Activated naive CD4-positive, alpha-beta T cell treated with anti-CD3 and anti-CD28 coated beads, Interleukin-2, amount 50 U/mL, for 24 hours (primary cell): ENCODE data around the gene SPINDOC.
"Not testable (repeated sequence)": the region's sequence is repeated elsewhere in the genome, so short reads cannot be mapped to it uniquely, and the experiment has no call there.

ENCODE experiments used
- H3K27ac Mint-ChIP-seq: one replicate; pipeline ENCODE4 v1.8.0; 2021; ENCODE audit warnings: mild to moderate bottlenecking, mixed read lengths
- H3K27me3 Mint-ChIP-seq: one replicate; pipeline ENCODE4 v1.8.0; 2021; ENCODE audit warnings: mixed read lengths
- H3K36me3 Mint-ChIP-seq: one replicate; pipeline ENCODE4 v1.8.0; 2021; ENCODE audit warnings: mixed read lengths
- H3K4me1 Mint-ChIP-seq: one replicate; pipeline ENCODE4 v1.8.0; 2021; ENCODE audit warnings: mixed read lengths
- H3K4me3 Mint-ChIP-seq: one replicate; pipeline ENCODE4 v1.8.0; 2021; ENCODE audit warnings: mild to moderate bottlenecking, mixed read lengths
- H3K9me3 Mint-ChIP-seq: one replicate; pipeline ENCODE4 v1.8.0; 2021; ENCODE audit warnings: mixed read lengths

SPINDOC gene

GRCh38 chr11:63813035-63813562 is at the start of gene SPINDOC:
Gene SPINDOC, plus strand, starts transcription at chr11:63813456. Its CDS starts 231 bp downstream, at chr11:63813687.
- Mint-ChIP-seq H3K27ac (peak within 1 kb of the TSS; percentile 68), H3K4me1 (peaks cover 21% of the 10 kb centered on the region), H3K27me3 (no peaks in the 10 kb centered on the region), H3K4me3 (peak within 1 kb of the TSS; percentile 79), H3K9me3 (no peaks in the 10 kb centered on the region), H3K36me3 (peaks cover 2% of the 10 kb centered on the region)

- Mint-ChIP-seq H3K27me3 (no peaks in the 10 kb centered on the region), H3K36me3 (no peaks in the 10 kb centered on the region), H3K4me1 (peaks cover 8% of the 10 kb centered on the region), H3K4me3 (no peak overlapping the region), H3K27ac (no peak overlapping the region), H3K9me3 (no peaks in the 10 kb centered on the region)
These were observed 49.5 kb upstream of the SPINDOC start for GRCh38 chr11:63763496-63764339.

- Mint-ChIP-seq H3K4me1 (peaks cover 8% of the 10 kb centered on the region), H3K27me3 (no peaks in the 10 kb centered on the region), H3K36me3 (no peaks in the 10 kb centered on the region), H3K9me3 (no peaks in the 10 kb centered on the region), H3K27ac (no peak overlapping the region), H3K4me3 (no peak overlapping the region)
These were observed 48.9 kb upstream of the SPINDOC start for GRCh38 chr11:63764340-63764678.

- no peak overlapping the region for H3K27ac Mint-ChIP-seq
- H3K27me3 Mint-ChIP-seq: no peaks in the 10 kb centered on the region
- no peaks in the 10 kb centered on the region for H3K9me3 Mint-ChIP-seq
- H3K4me1 Mint-ChIP-seq: peaks cover 8% of the 10 kb centered on the region
- H3K36me3 Mint-ChIP-seq: no peaks in the 10 kb centered on the region
- no peak overlapping the region for H3K4me3 Mint-ChIP-seq
These were observed 48.3 kb upstream of the SPINDOC start for GRCh38 chr11:63764679-63765647.

- Mint-ChIP-seq H3K27ac (no peak overlapping the region), H3K36me3 (no peaks in the 10 kb centered on the region), H3K9me3 (no peaks in the 10 kb centered on the region), H3K4me1 (peaks cover 8% of the 10 kb centered on the region), H3K4me3 (no peak overlapping the region), H3K27me3 (no peaks in the 10 kb centered on the region)
These were observed 47.5 kb upstream of the SPINDOC start for GRCh38 chr11:63765688-63766241.

- Mint-ChIP-seq H3K4me3 (peak overlapping the region; percentile 96), H3K9me3 (no peaks in the 10 kb centered on the region), H3K4me1 (peaks cover 8% of the 10 kb centered on the region), H3K27ac (no peak overlapping the region), H3K36me3 (no peaks in the 10 kb centered on the region), H3K27me3 (peaks cover 3% of the 10 kb centered on the region)
These were observed 46.6 kb upstream of the SPINDOC start for GRCh38 chr11:63766531-63767235.

GRCh38 chr11:63767267-63767564 is 46.0 kb upstream of the SPINDOC start:
- no peaks in the 10 kb centered on the region for H3K9me3 Mint-ChIP-seq
- no peaks in the 10 kb centered on the region for H3K36me3 Mint-ChIP-seq
- H3K27me3 Mint-ChIP-seq: peaks cover 3% of the 10 kb centered on the region
- peak overlapping the region; percentile 96 for H3K27ac Mint-ChIP-seq
- peak overlapping the region; percentile 96 for H3K4me3 Mint-ChIP-seq
- peaks cover 8% of the 10 kb centered on the region for H3K4me1 Mint-ChIP-seq

- H3K4me1 Mint-ChIP-seq: peaks cover 8% of the 10 kb centered on the region
- peak overlapping the region; percentile 96 for H3K4me3 Mint-ChIP-seq
- no peaks in the 10 kb centered on the region for H3K36me3 Mint-ChIP-seq
- no peaks in the 10 kb centered on the region for H3K9me3 Mint-ChIP-seq
- peaks cover 3% of the 10 kb centered on the region for H3K27me3 Mint-ChIP-seq
- H3K27ac Mint-ChIP-seq: peak overlapping the region; percentile 96
These were observed 45.6 kb upstream of the SPINDOC start for GRCh38 chr11:63767565-63768236.

GRCh38 chr11:63768237-63769041 is 44.8 kb upstream of the SPINDOC start, which contains the start of gene ZFTA:
Gene ZFTA, minus strand, starts transcription at chr11:63768775. Its CDS starts 153 bp downstream, at chr11:63768622.
- Mint-ChIP-seq H3K4me1 (peaks cover 8% of the 10 kb centered on the region), H3K9me3 (no peaks in the 10 kb centered on the region), H3K27me3 (peaks cover 3% of the 10 kb centered on the region), H3K27ac (peak within 1 kb of the TSS; percentile 96), H3K36me3 (no peaks in the 10 kb centered on the region), H3K4me3 (peak within 1 kb of the TSS; percentile 96)

GRCh38 chr11:63769042-63769713 is 44.1 kb upstream of the SPINDOC start:
- peaks cover 8% of the 10 kb centered on the region for H3K4me1 Mint-ChIP-seq
- H3K27me3 Mint-ChIP-seq: peaks cover 3% of the 10 kb centered on the region
- no peak overlapping the region for H3K27ac Mint-ChIP-seq
- H3K9me3 Mint-ChIP-seq: no peaks in the 10 kb centered on the region
- no peak overlapping the region for H3K4me3 Mint-ChIP-seq
- H3K36me3 Mint-ChIP-seq: no peaks in the 10 kb centered on the region

- peaks cover 8% of the 10 kb centered on the region for H3K4me1 Mint-ChIP-seq
- H3K36me3 Mint-ChIP-seq: no peaks in the 10 kb centered on the region
- peak overlapping the region; percentile 74 for H3K4me3 Mint-ChIP-seq
- no peaks in the 10 kb centered on the region for H3K9me3 Mint-ChIP-seq
- H3K27me3 Mint-ChIP-seq: peaks cover 3% of the 10 kb centered on the region
- no peak overlapping the region for H3K27ac Mint-ChIP-seq
These were observed 43.4 kb upstream of the SPINDOC start for GRCh38 chr11:63769714-63770455.

- H3K27me3 Mint-ChIP-seq: peaks cover 3% of the 10 kb centered on the region
- H3K27ac Mint-ChIP-seq: no peak overlapping the region
These were observed 42.5 kb upstream of the SPINDOC start for GRCh38 chr11:63770763-63771162.

GRCh38 chr11:63771741-63772318 is 41.4 kb upstream of the SPINDOC start:
- not testable (repeated sequence) for H3K4me1 Mint-ChIP-seq, H3K36me3 Mint-ChIP-seq, H3K27me3 Mint-ChIP-seq, H3K4me3 Mint-ChIP-seq, H3K9me3 Mint-ChIP-seq
- H3K27ac Mint-ChIP-seq: peak overlapping the region; percentile 48

More at GRCh38 chr11:63770763-63771162, 42.5 kb upstream of the SPINDOC start:
- Mint-ChIP-seq H3K9me3 (no peaks in the 10 kb centered on the region), H3K4me1 (peaks cover 8% of the 10 kb centered on the region), H3K36me3 (no peaks in the 10 kb centered on the region), H3K4me3 (no peak overlapping the region)
